ENCODE measurements around the gene GLTP. TPM values are rescaled to one million over a fixed set of nuclear protein-coding genes. Genes with fewer than 3 reads are reported as not detected.

Gene GLTP
- total RNA-seq, 4 donors from 2014 or later: 207 to 654 (median 526) TPM

DNA sequence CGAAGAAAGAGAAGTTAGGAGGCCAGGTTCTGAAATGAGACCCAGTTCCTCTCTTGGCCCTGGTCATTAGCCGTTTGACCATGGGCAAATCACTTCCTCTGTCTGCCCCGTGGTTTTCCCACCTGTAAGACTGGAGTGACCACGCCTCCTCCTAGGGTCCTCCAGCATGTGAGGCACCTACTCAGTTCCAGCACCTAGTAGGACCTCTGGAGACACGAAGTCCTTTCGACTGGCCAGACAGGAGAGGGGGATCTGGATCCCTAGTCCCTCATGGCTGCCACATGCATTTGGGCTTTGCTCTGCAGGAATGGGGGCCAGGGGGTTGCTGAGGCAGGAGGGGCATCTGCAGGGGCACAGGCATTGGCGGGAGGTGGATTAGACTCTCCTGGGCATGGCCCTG, 63.5 kb downstream of the GLTP start:
- WGBS: 91% methylated on average over 7 of the region's 7 CpGs
- no peak for TF ChIP-seq EP300 (IDR thresholded peaks at IDR 0.05)
- TF ChIP-seq POLR2AphosphoS5 (IDR thresholded peaks at IDR 0.05): no peak
- no peak for TF ChIP-seq POLR2A (IDR thresholded peaks at IDR 0.05)
- no peak for TF ChIP-seq CTCF (IDR thresholded peaks at IDR 0.05)
- H3K4me3 ChIP-seq: no peak overlapping the region

GRCh38 chr12:109815757-109816617, 64.4 kb downstream of the GLTP start:
- WGBS: 76% methylated on average over 10 of the region's 10 CpGs
- no peaks in the 10 kb centered on the region for H3K9me3 ChIP-seq
- H3K27me3 ChIP-seq: no peaks in the 10 kb centered on the region
- H3K36me3 ChIP-seq: peaks cover 14% of the 10 kb centered on the region
- no peak for TF ChIP-seq POLR2A (IDR thresholded peaks at IDR 0.05)
- TF ChIP-seq CTCF (IDR thresholded peaks at IDR 0.05): no peak
- TF ChIP-seq EP300 (IDR thresholded peaks at IDR 0.05): no peak
- no peak for TF ChIP-seq POLR2AphosphoS5 (IDR thresholded peaks at IDR 0.05)
- no peak overlapping the region for H3K27ac ChIP-seq
- no peak for DNase-seq (ENCODE audit: low spot score in 2 of 2)
- H3K4me1 ChIP-seq: peaks cover 26% of the 10 kb centered on the region
- no peak overlapping the region for H3K4me3 ChIP-seq

More for the DNA sequence above, 63.5 kb downstream of the GLTP start:
- DNase-seq (ENCODE audit: low spot score in 2 of 2): no peak
- H3K4me1 ChIP-seq: peaks cover 35% of the 10 kb centered on the region
- no peaks in the 10 kb centered on the region for H3K9me3 ChIP-seq
- H3K36me3 ChIP-seq: peaks cover 14% of the 10 kb centered on the region
- no peak overlapping the region for H3K27ac ChIP-seq
- H3K27me3 ChIP-seq: no peaks in the 10 kb centered on the region

- no peak overlapping the region for H3K4me3 ChIP-seq
- no peak for DNase-seq (ENCODE audit: low spot score in 2 of 2)
- H3K27me3 ChIP-seq: no peaks in the 10 kb centered on the region
- TF ChIP-seq CTCF (IDR thresholded peaks at IDR 0.05) (no peak), POLR2A (IDR thresholded peaks at IDR 0.05) (no peak), POLR2AphosphoS5 (IDR thresholded peaks at IDR 0.05) (no peak), EP300 (IDR thresholded peaks at IDR 0.05) (no peak)
- H3K9me3 ChIP-seq: no peaks in the 10 kb centered on the region
- peaks cover 14% of the 10 kb centered on the region for H3K36me3 ChIP-seq
- H3K4me1 ChIP-seq: peaks cover 20% of the 10 kb centered on the region
- no peak overlapping the region for H3K27ac ChIP-seq
- WGBS: 88% methylated on average over 4 of the region's 4 CpGs
These were observed 65.1 kb downstream of the GLTP start for GRCh38 chr12:109815225-109815624.

DNA sequence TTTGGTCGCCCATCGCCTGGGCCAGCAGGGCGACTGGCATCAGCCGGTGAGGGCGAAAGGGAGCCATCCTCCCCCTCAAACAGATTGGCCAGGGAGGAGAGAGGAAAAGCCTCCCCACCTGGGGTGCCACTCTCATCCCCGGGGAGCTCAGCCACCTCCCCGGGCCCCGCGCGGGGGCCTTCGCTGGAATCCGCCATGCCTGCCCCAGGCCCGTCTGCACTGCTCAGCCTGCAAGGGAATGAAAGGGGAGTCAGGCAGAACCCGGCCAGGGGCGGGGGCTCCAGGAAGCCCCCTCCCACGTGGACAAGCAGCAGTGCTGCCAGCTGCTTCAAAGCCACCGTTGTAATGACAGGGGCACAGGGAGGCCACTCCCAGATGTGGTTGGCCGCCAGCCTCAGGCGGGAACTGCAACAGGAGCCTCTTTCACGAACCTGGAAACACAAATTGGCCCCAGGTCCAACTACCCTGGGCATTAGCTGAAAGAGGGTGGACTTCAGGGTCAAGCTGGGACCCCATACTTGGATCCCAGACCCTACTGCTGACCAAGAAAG, 65.7 kb downstream of the GLTP start:
- no peak for DNase-seq (ENCODE audit: low spot score in 2 of 2)
- no peaks in the 10 kb centered on the region for H3K27me3 ChIP-seq
- H3K27ac ChIP-seq: no peak overlapping the region
- H3K36me3 ChIP-seq: peaks cover 14% of the 10 kb centered on the region
- H3K4me1 ChIP-seq: peaks cover 15% of the 10 kb centered on the region
- 96% methylated on average over 5 of the region's 20 CpGs for WGBS
- no peaks in the 10 kb centered on the region for H3K9me3 ChIP-seq
- no peak overlapping the region for H3K4me3 ChIP-seq
- TF ChIP-seq EP300 (IDR thresholded peaks at IDR 0.05) (no peak), POLR2AphosphoS5 (IDR thresholded peaks at IDR 0.05) (no peak), CTCF (IDR thresholded peaks at IDR 0.05) (no peak), POLR2A (IDR thresholded peaks at IDR 0.05) (no peak)

GRCh38 chr12:109813810-109814416, 66.4 kb downstream of the GLTP start:
- H3K4me3 ChIP-seq: no peak overlapping the region
- H3K9me3 ChIP-seq: no peaks in the 10 kb centered on the region
- H3K36me3 ChIP-seq: peaks cover 14% of the 10 kb centered on the region
- H3K27ac ChIP-seq: no peak overlapping the region
- H3K4me1 ChIP-seq: peaks cover 7% of the 10 kb centered on the region
- H3K27me3 ChIP-seq: no peaks in the 10 kb centered on the region
- no peak for TF ChIP-seq CTCF (IDR thresholded peaks at IDR 0.05)
- TF ChIP-seq EP300 (IDR thresholded peaks at IDR 0.05): no peak
- TF ChIP-seq POLR2A (IDR thresholded peaks at IDR 0.05): no peak
- TF ChIP-seq POLR2AphosphoS5 (IDR thresholded peaks at IDR 0.05): no peak
- 97% methylated on average over 6 of the region's 6 CpGs for whole genome bisulfite sequencing
- no peak for DNase-seq (ENCODE audit: low spot score in 2 of 2)

Measured in suprapubic skin (tissue), 4 donors.